Liver (tissue), 9 donors: ENCODE results near the gene ASCC1. TPM values are rescaled to one million over a fixed set of nuclear protein-coding genes. Genes with fewer than 3 reads are reported as not detected.

ENCODE experiments used
- DNase-seq: peaks from one replicate; pipeline ENCODE4 v3.0.0-alpha.2; 2017; ENCODE audit warnings: low spot score
- H3K27ac ChIP-seq, 2 donors: one replicate each; pipeline ENCODE4 v1.7.0; 2013; ENCODE audit warnings: inconsistent platforms in 2 of 2, low read length in 2 of 2, control low read depth in 1 of 2, low read depth in 1 of 2, mild to moderate bottlenecking in 1 of 2
- H3K27me3 ChIP-seq, 4 donors: one replicate each; pipeline versions ENCODE4 v1.6.1 to v1.7.0; 2013; ENCODE audit warnings: low read length in 3 of 4, inconsistent platforms in 1 of 4, mild to moderate bottlenecking in 1 of 4, moderate library complexity in 1 of 4; ENCODE audit not compliant: control insufficient read depth in 4 of 4, insufficient read depth in 4 of 4
- H3K36me3 ChIP-seq, 4 donors: one replicate each; pipeline versions ENCODE4 v1.6.1 to v1.7.0; 2013; ENCODE audit warnings: low read length in 3 of 4, mild to moderate bottlenecking in 3 of 4, low read depth in 1 of 4, moderate library complexity in 1 of 4; ENCODE audit not compliant: control insufficient read depth in 4 of 4, insufficient read depth in 3 of 4
- H3K4me1 ChIP-seq, 4 donors: one replicate each; pipeline versions ENCODE4 v1.6.1 to v1.7.0; 2013; ENCODE audit warnings: low read length in 3 of 4, mild to moderate bottlenecking in 3 of 4, moderate library complexity in 1 of 4; ENCODE audit not compliant: control insufficient read depth in 4 of 4, insufficient read depth in 4 of 4
- H3K4me3 ChIP-seq, 3 donors: one replicate each; pipeline versions ENCODE4 v1.6.1 to v1.7.0; 2013; ENCODE audit warnings: low read length in 3 of 3, control low read depth in 1 of 3, low read depth in 1 of 3, mild to moderate bottlenecking in 1 of 3
- H3K9ac ChIP-seq, 2 donors: one replicate each; pipeline ENCODE4 v1.7.0; 2013; ENCODE audit warnings: low read length in 2 of 2, mild to moderate bottlenecking in 2 of 2, moderate library complexity in 2 of 2, control low read depth in 1 of 2, low read depth in 1 of 2
- H3K9me3 ChIP-seq, 4 donors: one replicate each; pipeline versions ENCODE4 v1.6.1 to v1.7.0; 2013; ENCODE audit warnings: low read length in 3 of 4; ENCODE audit not compliant: control insufficient read depth in 4 of 4
- EGR1 ChIP-seq, 2 donors: IDR thresholded peaks; 2 replicates each; pipeline ENCODE4 v1.6.1; 2016 to 2018; ENCODE audit warnings: antibody characterized with exemption in 2 of 2, low read depth in 2 of 2
- FOXA1 ChIP-seq: IDR thresholded peaks from 2 replicates; pipeline ENCODE4 v1.6.1; 2016; ENCODE audit warnings: antibody characterized with exemption
- FOXA2 ChIP-seq: IDR thresholded peaks from 2 replicates; pipeline ENCODE4 v1.6.1; 2016; ENCODE audit warnings: antibody characterized with exemption
- GABPA ChIP-seq, 2 donors: IDR thresholded peaks in 1 of 2; conservative IDR thresholded peaks in 1 of 2; 2 replicates each; pipeline ENCODE4 v1.6.1; 2016; ENCODE audit warnings: antibody characterized with exemption in 2 of 2, mild to moderate bottlenecking in 1 of 2, moderate library complexity in 1 of 2
- HNF4A ChIP-seq, 2 donors: conservative IDR thresholded peaks; 2 replicates each; pipeline ENCODE4 v1.6.1; 2016; ENCODE audit warnings: antibody characterized with exemption in 2 of 2, mild to moderate bottlenecking in 2 of 2
- HNF4G ChIP-seq: IDR thresholded peaks from 2 replicates; pipeline ENCODE4 v1.6.1; 2016; ENCODE audit warnings: antibody characterized with exemption
- JUND ChIP-seq, 2 donors: IDR thresholded peaks; 2 replicates each; pipeline ENCODE4 v1.6.1; 2016; ENCODE audit warnings: antibody characterized with exemption in 2 of 2
- NR2F2 ChIP-seq: IDR thresholded peaks from 2 replicates; pipeline ENCODE4 v1.6.1; 2016; ENCODE audit warnings: antibody characterized with exemption
- RAD21 ChIP-seq, 2 donors: IDR thresholded peaks; 2 replicates each; pipeline ENCODE4 v1.6.1; 2016; ENCODE audit warnings: antibody characterized with exemption in 2 of 2, mild to moderate bottlenecking in 2 of 2
- RXRA ChIP-seq, 2 donors: IDR thresholded peaks; 2 replicates each; pipeline ENCODE4 v1.6.1; 2017 to 2018; ENCODE audit warnings: antibody characterized with exemption in 2 of 2, mild to moderate bottlenecking in 1 of 2
- SP1 ChIP-seq: IDR thresholded peaks from 2 replicates; pipeline ENCODE4 v1.6.1; 2018; ENCODE audit warnings: antibody characterized with exemption, mild to moderate bottlenecking
- TAF1 ChIP-seq: conservative IDR thresholded peaks from 2 replicates; pipeline ENCODE4 v1.6.1; 2016; ENCODE audit warnings: antibody characterized with exemption, mild to moderate bottlenecking
- YY1 ChIP-seq: IDR thresholded peaks from 2 replicates; pipeline ENCODE4 v1.6.1; 2016; ENCODE audit warnings: antibody characterized with exemption, mild to moderate bottlenecking
- WGBS: extraction: QIAGEN DNeasy Blood & Tissue Kit; methylation state at CpG from one replicate; pipeline ENCODE4 v1.1.7; 2013; 5-methylcytosine and 5-hydroxymethylcytosine counted together
- polyA plus RNA-seq, 2 donors: library from polyadenylated mRNA; stranded (reverse) in 1 of 2; unstranded in 1 of 2; fragments of 200-250 nt in 1 of 2; fragments of >200 nt in 1 of 2; fragmentation: Nextera tagmentation in 1 of 2; extraction: Ambion mirVana in 1 of 2; gene quantifications; one replicate each; pipeline versions ENCODE4 v1.2.1 to v1.2.3, GENCODE V29; 2013 to 2015
- total RNA-seq, 2 donors: library from RNA; depleted of rRNA; stranded (reverse); fragments of >200 nt; gene quantifications; one replicate each; pipeline ENCODE4 v1.2.3, GENCODE V29; 2014
- TF ChIP-seq, protein P1 (sequence below): IDR thresholded peaks from 2 replicates; pipeline ENCODE4 v1.6.1; 2016; ENCODE audit warnings: antibody characterized with exemption
- TF ChIP-seq, protein P2 (sequence below): fragments of 150-350 bp; IDR thresholded peaks from 2 replicates; pipeline ENCODE4 v1.5.1; 2017; ENCODE audit warnings: improper control_type of control experiment, low read depth, low read length; ENCODE audit not compliant: missing input control
- TF ChIP-seq, protein P3 (sequence below): IDR thresholded peaks from 2 replicates; pipeline ENCODE4 v1.6.1; 2016; ENCODE audit warnings: antibody characterized with exemption
- TF ChIP-seq, protein P4 (sequence below): IDR thresholded peaks from 2 replicates; pipeline ENCODE4 v1.6.1; 2016; ENCODE audit warnings: antibody characterized with exemption, mild to moderate bottlenecking
- TF ChIP-seq, protein P5 (sequence below): IDR thresholded peaks from 2 replicates; pipeline ENCODE4 v1.6.1; 2016; ENCODE audit warnings: antibody characterized with exemption
- donor health status: healthy.
- donor health status: healthy.
- donor health status: healthy.
- donor health status: healthy.
- donor health status: healthy.

Gene ASCC1
- total and polyA plus RNA-seq, 4 donors, result 6.9 to 13.9 (median 10.2) TPM

DNA sequence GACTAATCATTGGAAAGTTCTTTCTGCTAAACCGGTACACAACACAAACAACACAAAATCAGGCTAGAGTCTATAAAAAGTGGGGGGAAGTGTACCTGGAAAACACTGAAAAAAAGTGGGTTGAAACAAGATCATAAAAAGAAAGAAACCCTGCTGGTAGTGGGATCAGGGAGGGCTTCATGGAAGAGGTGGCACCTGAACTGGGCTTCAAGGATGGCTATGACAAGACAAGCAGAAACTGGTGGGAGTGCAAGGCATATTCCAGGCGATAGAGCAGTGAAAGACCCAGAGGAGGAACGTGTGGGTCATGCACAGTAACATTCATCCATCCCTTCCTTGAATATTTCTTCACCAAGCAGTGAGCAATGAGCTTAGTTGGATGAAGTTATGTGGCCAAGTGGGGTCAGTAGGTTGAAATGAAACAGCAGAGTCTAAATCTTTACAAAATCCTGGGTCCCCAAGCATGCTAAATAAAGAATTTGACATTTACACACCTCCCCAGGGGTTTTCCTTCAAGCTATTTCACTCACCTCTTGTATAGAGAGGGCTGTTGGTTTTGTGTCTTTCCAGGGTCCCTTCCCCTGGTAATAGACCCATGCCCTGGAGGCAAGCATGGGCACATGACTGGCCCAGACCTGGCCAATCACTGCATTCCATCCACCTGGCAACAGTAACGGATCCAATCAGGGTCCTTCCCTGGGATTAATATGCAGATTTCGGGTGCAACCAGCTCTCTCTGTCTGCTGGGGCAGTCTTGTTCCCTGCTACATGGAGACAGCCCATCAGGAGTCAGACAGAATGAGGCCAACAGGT is 165.9 kb downstream of the ASCC1 start:
- DNase-seq, result no peak
- no peaks in the 10 kb centered on the region for H3K4me1 ChIP-seq
- 88% methylated on average over 5 of the region's 5 CpGs for WGBS
- no peaks in the 10 kb centered on the region for H3K9me3 ChIP-seq
- no peak for TF ChIP-seq HNF4G
- no peak for TF ChIP-seq TAF1
- no peak for TF ChIP-seq RAD21 (IDR thresholded peaks at IDR 0.05)
- TF ChIP-seq, protein P1, sequence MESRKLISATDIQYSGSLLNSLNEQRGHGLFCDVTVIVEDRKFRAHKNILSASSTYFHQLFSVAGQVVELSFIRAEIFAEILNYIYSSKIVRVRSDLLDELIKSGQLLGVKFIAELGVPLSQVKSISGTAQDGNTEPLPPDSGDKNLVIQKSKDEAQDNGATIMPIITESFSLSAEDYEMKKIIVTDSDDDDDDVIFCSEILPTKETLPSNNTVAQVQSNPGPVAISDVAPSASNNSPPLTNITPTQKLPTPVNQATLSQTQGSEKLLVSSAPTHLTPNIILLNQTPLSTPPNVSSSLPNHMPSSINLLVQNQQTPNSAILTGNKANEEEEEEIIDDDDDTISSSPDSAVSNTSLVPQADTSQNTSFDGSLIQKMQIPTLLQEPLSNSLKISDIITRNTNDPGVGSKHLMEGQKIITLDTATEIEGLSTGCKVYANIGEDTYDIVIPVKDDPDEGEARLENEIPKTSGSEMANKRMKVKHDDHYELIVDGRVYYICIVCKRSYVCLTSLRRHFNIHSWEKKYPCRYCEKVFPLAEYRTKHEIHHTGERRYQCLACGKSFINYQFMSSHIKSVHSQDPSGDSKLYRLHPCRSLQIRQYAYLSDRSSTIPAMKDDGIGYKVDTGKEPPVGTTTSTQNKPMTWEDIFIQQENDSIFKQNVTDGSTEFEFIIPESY, result no peak
- H3K9ac ChIP-seq, result no peak overlapping the region
- H3K4me3 ChIP-seq, result no peak overlapping the region
- no peaks in the 10 kb centered on the region for H3K27me3 ChIP-seq
- no peaks in the 10 kb centered on the region for H3K36me3 ChIP-seq
- H3K27ac ChIP-seq, result no peak overlapping the region

DNA sequence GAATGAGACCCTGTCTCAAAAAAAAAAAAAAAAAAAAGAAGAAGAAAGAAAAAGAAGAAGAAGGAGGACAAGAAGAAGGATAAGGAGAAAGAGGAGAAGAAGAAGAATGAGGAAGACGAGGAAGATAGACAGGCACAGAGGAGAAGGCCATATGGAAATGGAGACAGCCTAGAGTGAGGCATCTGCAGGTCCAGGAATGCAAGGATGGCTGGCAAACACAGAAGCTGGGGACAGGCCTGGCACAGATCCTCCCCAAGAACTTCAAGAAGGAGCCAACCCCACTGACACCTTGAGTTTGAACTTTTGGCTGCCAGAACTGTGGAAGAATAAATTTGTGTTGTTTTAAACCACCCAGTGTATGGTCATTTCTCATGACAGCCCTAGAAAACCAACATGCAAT is 166.6 kb downstream of the ASCC1 start:
- Histone ChIP-seq H3K4me3 (no peak overlapping the region), H3K9me3 (no peaks in the 10 kb centered on the region), H3K4me1 (no peaks in the 10 kb centered on the region), H3K27me3 (no peaks in the 10 kb centered on the region), H3K27ac (no peak overlapping the region), H3K9ac (no peak overlapping the region), H3K36me3 (no peaks in the 10 kb centered on the region)
- no peak for DNase-seq
- TF ChIP-seq FOXA2 (no peak), FOXA1 (no peak), YY1 (no peak), JUND (IDR thresholded peaks at IDR 0.05) (no peak), HNF4A (conservative IDR thresholded peaks at IDR 0.05) (no peak), RAD21 (IDR thresholded peaks at IDR 0.05) (no peak), NR2F2 (no peak), EGR1 (IDR thresholded peaks at IDR 0.05; ENCODE audit: low read depth in 2 of 2) (no peak), SP1 (no peak), TAF1 (no peak), GABPA (IDR thresholded peaks at IDR 0.05 in 1 of 2, conservative IDR thresholded peaks at IDR 0.05 in 1 of 2) (no peak), HNF4G (no peak), RXRA (IDR thresholded peaks at IDR 0.05) (no peak)
- TF ChIP-seq, protein P2, sequence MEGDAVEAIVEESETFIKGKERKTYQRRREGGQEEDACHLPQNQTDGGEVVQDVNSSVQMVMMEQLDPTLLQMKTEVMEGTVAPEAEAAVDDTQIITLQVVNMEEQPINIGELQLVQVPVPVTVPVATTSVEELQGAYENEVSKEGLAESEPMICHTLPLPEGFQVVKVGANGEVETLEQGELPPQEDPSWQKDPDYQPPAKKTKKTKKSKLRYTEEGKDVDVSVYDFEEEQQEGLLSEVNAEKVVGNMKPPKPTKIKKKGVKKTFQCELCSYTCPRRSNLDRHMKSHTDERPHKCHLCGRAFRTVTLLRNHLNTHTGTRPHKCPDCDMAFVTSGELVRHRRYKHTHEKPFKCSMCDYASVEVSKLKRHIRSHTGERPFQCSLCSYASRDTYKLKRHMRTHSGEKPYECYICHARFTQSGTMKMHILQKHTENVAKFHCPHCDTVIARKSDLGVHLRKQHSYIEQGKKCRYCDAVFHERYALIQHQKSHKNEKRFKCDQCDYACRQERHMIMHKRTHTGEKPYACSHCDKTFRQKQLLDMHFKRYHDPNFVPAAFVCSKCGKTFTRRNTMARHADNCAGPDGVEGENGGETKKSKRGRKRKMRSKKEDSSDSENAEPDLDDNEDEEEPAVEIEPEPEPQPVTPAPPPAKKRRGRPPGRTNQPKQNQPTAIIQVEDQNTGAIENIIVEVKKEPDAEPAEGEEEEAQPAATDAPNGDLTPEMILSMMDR, result no peak
- TF ChIP-seq, protein P1, result no peak
- TF ChIP-seq, protein P3, sequence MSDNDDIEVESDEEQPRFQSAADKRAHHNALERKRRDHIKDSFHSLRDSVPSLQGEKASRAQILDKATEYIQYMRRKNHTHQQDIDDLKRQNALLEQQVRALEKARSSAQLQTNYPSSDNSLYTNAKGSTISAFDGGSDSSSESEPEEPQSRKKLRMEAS, result no peak
- TF ChIP-seq, protein P4, sequence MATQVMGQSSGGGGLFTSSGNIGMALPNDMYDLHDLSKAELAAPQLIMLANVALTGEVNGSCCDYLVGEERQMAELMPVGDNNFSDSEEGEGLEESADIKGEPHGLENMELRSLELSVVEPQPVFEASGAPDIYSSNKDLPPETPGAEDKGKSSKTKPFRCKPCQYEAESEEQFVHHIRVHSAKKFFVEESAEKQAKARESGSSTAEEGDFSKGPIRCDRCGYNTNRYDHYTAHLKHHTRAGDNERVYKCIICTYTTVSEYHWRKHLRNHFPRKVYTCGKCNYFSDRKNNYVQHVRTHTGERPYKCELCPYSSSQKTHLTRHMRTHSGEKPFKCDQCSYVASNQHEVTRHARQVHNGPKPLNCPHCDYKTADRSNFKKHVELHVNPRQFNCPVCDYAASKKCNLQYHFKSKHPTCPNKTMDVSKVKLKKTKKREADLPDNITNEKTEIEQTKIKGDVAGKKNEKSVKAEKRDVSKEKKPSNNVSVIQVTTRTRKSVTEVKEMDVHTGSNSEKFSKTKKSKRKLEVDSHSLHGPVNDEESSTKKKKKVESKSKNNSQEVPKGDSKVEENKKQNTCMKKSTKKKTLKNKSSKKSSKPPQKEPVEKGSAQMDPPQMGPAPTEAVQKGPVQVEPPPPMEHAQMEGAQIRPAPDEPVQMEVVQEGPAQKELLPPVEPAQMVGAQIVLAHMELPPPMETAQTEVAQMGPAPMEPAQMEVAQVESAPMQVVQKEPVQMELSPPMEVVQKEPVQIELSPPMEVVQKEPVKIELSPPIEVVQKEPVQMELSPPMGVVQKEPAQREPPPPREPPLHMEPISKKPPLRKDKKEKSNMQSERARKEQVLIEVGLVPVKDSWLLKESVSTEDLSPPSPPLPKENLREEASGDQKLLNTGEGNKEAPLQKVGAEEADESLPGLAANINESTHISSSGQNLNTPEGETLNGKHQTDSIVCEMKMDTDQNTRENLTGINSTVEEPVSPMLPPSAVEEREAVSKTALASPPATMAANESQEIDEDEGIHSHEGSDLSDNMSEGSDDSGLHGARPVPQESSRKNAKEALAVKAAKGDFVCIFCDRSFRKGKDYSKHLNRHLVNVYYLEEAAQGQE, result no peak
- TF ChIP-seq, protein P5, sequence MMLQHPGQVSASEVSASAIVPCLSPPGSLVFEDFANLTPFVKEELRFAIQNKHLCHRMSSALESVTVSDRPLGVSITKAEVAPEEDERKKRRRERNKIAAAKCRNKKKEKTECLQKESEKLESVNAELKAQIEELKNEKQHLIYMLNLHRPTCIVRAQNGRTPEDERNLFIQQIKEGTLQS, result no peak
- WGBS, result 68% methylated on average over 1 of the region's 1 CpG
